ENCODE measurements around the gene RRP36. TPM values are rescaled to one million over a fixed set of nuclear protein-coding genes. Genes with fewer than 3 reads are reported as not detected.
A peak's percentile ranks its signal among the peaks of the same experiment; 100 is the strongest.

Gene RRP36
- total RNA-seq, 2 donors from 2014 or later, result 28.3 to 29.7 TPM

DNA sequence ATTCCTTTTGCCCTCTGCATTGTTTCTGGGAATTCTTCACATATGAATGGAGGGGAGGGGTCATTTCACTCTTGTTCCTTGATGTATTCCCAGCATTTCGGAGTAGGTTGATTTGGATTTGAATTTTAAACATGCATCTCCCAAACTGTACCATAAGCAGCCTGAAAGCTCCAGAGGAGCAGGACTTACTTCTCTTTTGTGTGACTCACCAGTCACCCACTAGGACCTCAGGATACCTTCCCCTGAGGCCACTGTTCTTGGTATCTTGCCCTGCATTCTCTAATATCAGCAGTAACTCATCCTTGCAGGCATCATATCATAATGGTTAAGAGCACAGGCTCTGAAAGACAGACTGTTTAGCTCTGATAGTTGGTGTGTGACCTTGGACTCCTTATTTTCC, 37.1 kb downstream of the RRP36 start:
- Histone ChIP-seq H3K9me3 (no peaks in the 10 kb centered on the region), H3K27me3 (no peaks in the 10 kb centered on the region), H3K4me3 (peak overlapping the region; percentile 63 to 87), H3K4me1 (peaks cover 35% of the 10 kb centered on the region), H3K36me3 (replicated peaks in 1 of 2; ENCODE audit: insufficient read depth in 1 of 2, low read depth in 2 of 2) (no peaks in the 10 kb centered on the region), H3K27ac (peak overlapping the region; percentile 56 to 94 (median 84))
- DNase-seq (no peak), ATAC-seq (no peak)
- WGBS, 2 donors, result 26 to 27% methylated on average over 1 of the region's 1 CpG
- intact Hi-C loops (cut with DNase I), result loop anchor here (5.0 kb wide), 1 partner anchor 41 kb away; no protein-coding TSS in a partner anchor
- TF ChIP-seq, protein P1, sequence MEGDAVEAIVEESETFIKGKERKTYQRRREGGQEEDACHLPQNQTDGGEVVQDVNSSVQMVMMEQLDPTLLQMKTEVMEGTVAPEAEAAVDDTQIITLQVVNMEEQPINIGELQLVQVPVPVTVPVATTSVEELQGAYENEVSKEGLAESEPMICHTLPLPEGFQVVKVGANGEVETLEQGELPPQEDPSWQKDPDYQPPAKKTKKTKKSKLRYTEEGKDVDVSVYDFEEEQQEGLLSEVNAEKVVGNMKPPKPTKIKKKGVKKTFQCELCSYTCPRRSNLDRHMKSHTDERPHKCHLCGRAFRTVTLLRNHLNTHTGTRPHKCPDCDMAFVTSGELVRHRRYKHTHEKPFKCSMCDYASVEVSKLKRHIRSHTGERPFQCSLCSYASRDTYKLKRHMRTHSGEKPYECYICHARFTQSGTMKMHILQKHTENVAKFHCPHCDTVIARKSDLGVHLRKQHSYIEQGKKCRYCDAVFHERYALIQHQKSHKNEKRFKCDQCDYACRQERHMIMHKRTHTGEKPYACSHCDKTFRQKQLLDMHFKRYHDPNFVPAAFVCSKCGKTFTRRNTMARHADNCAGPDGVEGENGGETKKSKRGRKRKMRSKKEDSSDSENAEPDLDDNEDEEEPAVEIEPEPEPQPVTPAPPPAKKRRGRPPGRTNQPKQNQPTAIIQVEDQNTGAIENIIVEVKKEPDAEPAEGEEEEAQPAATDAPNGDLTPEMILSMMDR (IDR thresholded peaks at IDR 0.05), result no peak
- no peak for TF ChIP-seq POLR2A (IDR thresholded peaks at IDR 0.05)

DNA sequence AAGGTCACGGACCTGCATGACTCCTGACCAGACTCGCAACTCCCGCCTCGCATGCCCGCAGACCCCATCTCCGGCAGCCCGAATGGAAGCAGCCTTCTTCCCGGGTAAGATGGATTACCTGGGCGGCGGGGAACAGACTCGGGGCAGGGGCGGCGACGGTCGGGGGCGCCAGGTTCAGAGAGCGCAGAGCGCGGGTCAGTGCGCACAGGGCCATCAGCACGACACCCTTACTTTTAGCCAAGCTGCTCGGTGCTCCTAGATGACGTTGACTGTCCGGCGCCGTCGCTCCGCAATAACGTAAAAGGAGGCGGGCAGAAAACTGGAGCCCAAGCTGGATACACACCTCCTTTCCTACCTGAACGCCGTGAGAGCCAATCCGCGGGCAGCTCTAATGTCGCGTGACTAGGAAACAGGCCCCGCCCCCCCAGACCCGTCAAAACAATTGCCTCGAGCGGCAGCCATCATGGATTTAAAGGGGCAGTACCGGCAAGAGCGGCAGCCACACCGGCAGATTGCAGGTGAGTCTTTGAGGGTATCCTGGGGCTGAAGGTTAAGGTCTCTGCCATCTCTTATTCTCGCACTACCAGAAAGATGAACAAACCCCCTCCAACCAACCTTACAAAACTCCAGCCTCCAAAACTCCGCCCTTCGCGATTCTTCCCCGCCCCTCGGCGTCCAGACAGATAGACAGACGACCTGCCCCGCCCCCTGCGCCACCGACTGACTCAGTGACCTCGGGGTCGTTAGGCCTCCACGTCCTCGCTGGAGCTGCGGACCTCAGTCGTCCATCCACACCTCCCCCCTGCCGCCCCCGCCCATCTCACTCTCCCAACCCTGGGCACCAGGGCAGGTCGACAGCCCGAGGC, 38.0 kb downstream of the RRP36 start, which contains the start of the genes KLC4 and MRPL2:
Gene KLC4 (plus strand): TSS at position 464 of the 866 bp plus-strand sequence. CDS start 1,705 bp downstream, outside the sequence.
Gene MRPL2 (minus strand): TSS at position 267 of the 866 bp plus-strand sequence. CDS start 53 bp downstream, at position 214.
- peak; percentile 60 to 89 (median 87) for TF ChIP-seq POLR2A (IDR thresholded peaks at IDR 0.05)
- TF ChIP-seq, protein P1 (IDR thresholded peaks at IDR 0.05), result no peak
- Histone ChIP-seq H3K36me3 (replicated peaks in 1 of 2; ENCODE audit: insufficient read depth in 1 of 2, low read depth in 2 of 2) (no peaks in the 10 kb centered on the region), H3K27ac (peak within 1 kb of the TSS; percentile 77 to 96 (median 92)), H3K4me1 (peaks cover 29% of the 10 kb centered on the region), H3K4me3 (peak within 1 kb of the TSS; percentile 63 to 87), H3K9me3 (no peaks in the 10 kb centered on the region), H3K27me3 (no peaks in the 10 kb centered on the region)
- WGBS, 2 donors, result 0 to 1% methylated on average over 14 to 64 of the region's 64 CpGs
- DNase-seq (peak; percentile 98 to 99 (median 99)), ATAC-seq (peak; percentile 95)
- intact Hi-C loops (cut with DNase I), result loop anchor here (5.0 kb wide), 1 partner anchor 42 kb away; no protein-coding TSS in a partner anchor

DNA sequence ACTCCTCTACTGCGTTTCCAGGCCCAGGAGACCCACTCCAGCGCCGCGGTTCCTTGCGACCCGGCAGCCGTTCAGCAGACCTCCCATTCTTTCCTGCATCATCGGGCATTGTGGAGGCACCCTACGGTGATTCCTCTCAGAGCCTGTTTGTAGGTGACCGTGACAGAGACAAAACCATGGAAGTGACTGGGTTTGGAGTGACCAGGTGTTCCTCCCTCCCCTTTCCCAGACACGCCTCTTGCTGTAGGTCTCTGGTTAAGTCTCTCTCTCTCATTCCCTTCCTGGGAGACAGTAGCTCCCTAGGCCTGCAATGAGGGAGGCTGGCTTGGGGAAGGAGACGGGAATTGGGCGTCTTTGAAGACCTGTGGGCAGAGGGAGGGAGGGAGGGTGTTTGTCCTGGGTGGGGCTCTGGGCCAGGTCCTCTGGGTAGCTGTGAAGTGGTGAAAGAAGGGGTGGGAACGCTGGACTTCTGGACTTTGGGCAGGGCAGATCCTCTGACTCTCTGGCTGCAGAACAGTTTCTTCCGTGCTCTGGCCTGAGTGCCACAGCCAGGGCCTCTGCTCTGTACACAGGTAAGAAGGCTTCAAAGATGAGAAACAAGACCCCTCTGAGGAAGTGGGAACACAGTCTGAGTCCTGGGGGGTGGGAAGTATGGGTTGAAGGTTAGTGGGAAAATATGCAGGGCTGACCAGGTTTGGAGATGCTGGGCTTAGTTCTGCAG, 38.8 kb downstream of the RRP36 start:
- DNase-seq (peak; percentile 64 to 79 (median 74)), ATAC-seq (peak; percentile 58)
- intact Hi-C loops (cut with DNase I), result no loop called here
- no peaks in the 10 kb centered on the region for H3K27me3 ChIP-seq
- WGBS, 2 donors, result 4 to 15% methylated on average over 8 to 15 of the region's 15 CpGs
- no peaks in the 10 kb centered on the region for H3K36me3 ChIP-seq (replicated peaks in 1 of 2; ENCODE audit: insufficient read depth in 1 of 2, low read depth in 2 of 2)
- peak; percentile 38 to 71 (median 65) for TF ChIP-seq POLR2A (IDR thresholded peaks at IDR 0.05)
- TF ChIP-seq, protein P1 (IDR thresholded peaks at IDR 0.05), result no peak
- peak overlapping the region; percentile 77 to 96 (median 92) for H3K27ac ChIP-seq
- H3K4me3 ChIP-seq, result peak overlapping the region; percentile 26 to 48
- no peaks in the 10 kb centered on the region for H3K9me3 ChIP-seq
- peaks cover 28% of the 10 kb centered on the region for H3K4me1 ChIP-seq

DNA sequence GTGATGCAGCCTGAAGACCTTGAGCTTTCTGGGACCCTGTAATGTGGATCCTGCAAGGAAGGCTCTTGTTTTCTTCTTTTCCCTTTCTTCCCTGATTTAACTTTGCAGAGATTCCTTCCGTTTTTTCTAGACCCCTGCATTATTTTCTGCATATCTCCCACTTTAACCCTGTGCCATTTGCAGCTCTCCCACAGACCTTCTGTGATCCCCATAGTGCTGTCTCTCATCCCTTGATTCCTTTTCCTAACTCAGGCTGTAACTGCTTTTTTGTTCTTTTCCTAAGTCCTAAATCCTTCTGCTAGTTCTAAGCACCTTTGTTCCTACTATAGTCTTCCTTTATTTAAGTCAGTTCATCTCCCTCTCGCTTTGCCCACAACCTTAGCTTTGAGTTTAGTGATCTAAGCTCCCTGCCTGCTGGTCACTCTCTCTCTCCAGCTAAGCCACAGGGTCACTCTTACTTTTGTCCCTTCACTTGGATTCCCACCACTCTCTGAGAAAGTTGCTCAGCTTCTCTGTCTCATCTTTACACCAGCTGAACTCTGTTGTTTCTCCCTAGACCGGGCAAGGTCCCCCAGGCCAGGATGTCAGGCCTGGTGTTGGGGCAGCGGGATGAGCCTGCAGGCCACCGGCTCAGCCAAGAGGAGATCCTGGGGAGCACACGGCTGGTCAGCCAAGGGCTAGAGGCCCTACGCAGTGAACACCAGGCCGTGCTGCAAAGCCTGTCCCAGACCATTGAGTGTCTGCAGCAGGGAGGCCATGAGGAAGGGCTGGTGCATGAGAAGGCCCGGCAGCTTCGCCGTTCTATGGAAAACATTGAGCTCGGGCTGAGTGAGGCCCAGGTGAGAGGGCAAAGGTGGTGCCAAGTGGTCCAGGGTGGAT, 39.6 kb downstream of the RRP36 start:
- TF ChIP-seq, protein P1 (IDR thresholded peaks at IDR 0.05), result no peak
- TF ChIP-seq POLR2A (IDR thresholded peaks at IDR 0.05), result no peak
- intact Hi-C loops (cut with DNase I), result no loop called here
- Histone ChIP-seq H3K4me1 (peaks cover 28% of the 10 kb centered on the region), H3K9me3 (no peaks in the 10 kb centered on the region), H3K27me3 (no peaks in the 10 kb centered on the region), H3K27ac (peak overlapping the region in 3 of 4 donors; percentile 77 to 94 (median 91)), H3K4me3 (no peak overlapping the region), H3K36me3 (replicated peaks in 1 of 2; ENCODE audit: insufficient read depth in 1 of 2, low read depth in 2 of 2) (peaks cover 0 to 2% of the 10 kb centered on the region in 2 donors)
- no peak for ATAC-seq
- DNase-seq, result no peak
- 62 to 69% methylated on average over 8 to 11 of the region's 12 CpGs for WGBS, 2 donors

Data from body of pancreas (tissue), 4 donors.